ENCODE results near the gene MRAS.
"Not testable (repeated sequence)": the region's sequence is repeated elsewhere in the genome, so short reads cannot be mapped to it uniquely, and the experiment has no call there.

The MRAS gene

GRCh38 chr3:138445236-138445635 is 96.9 kb downstream of the MRAS start:
- DNase-seq (ENCODE audit: low read depth): no peak

GRCh38 chr3:138445654-138446053 is 97.3 kb downstream of the MRAS start:
- no peak for DNase-seq (ENCODE audit: low read depth)

- no peak for DNase-seq (ENCODE audit: low read depth)
Observed at GRCh38 chr3:138448631-138449030, 100.3 kb downstream of the MRAS start.

- no peak for DNase-seq (ENCODE audit: low read depth)
Observed at GRCh38 chr3:138449490-138449889, 101.1 kb downstream of the MRAS start.

- no peak for DNase-seq (ENCODE audit: low read depth)
Observed at GRCh38 chr3:138450181-138450580, 101.8 kb downstream of the MRAS start.

GRCh38 chr3:138450704-138451424 is 102.5 kb downstream of the MRAS start:
- DNase-seq (ENCODE audit: low read depth): no peak

- DNase-seq (ENCODE audit: low read depth): no peak
Observed at GRCh38 chr3:138451595-138452162, 103.3 kb downstream of the MRAS start.

GRCh38 chr3:138452436-138452835 is 104.1 kb downstream of the MRAS start:
- DNase-seq (ENCODE audit: low read depth): no peak

- not testable (repeated sequence) for DNase-seq (ENCODE audit: low read depth)
Observed at GRCh38 chr3:138453940-138454339, 105.6 kb downstream of the MRAS start.
